Neuron (in vitro differentiated cells): ENCODE results near the gene DMRTB1.

Source experiments
- H2AFZ ChIP-seq: one replicate; pipeline ENCODE4 v1.6.1; 2013; ENCODE audit warnings: low read depth, mild to moderate bottlenecking, inconsistent platforms, low read length, moderate library complexity
- H3K27me3 ChIP-seq: one replicate; pipeline ENCODE4 v1.6.1; 2013; ENCODE audit warnings: low read length; ENCODE audit not compliant: insufficient read depth
- H3K36me3 ChIP-seq: one replicate; pipeline ENCODE4 v1.6.1; 2013; ENCODE audit warnings: low read length; ENCODE audit not compliant: insufficient read depth
- H3K4me1 ChIP-seq: one replicate; pipeline ENCODE4 v1.6.1; 2013; ENCODE audit warnings: low read length; ENCODE audit not compliant: insufficient read depth
- H3K4me3 ChIP-seq: 2 replicates; pipeline ENCODE4 v1.5.1; 2013; ENCODE audit warnings: mild to moderate bottlenecking, low read length, moderate library complexity
- H3K9me3 ChIP-seq: one replicate; pipeline ENCODE4 v1.6.1; 2013; ENCODE audit warnings: low read length

Gene DMRTB1

DNA sequence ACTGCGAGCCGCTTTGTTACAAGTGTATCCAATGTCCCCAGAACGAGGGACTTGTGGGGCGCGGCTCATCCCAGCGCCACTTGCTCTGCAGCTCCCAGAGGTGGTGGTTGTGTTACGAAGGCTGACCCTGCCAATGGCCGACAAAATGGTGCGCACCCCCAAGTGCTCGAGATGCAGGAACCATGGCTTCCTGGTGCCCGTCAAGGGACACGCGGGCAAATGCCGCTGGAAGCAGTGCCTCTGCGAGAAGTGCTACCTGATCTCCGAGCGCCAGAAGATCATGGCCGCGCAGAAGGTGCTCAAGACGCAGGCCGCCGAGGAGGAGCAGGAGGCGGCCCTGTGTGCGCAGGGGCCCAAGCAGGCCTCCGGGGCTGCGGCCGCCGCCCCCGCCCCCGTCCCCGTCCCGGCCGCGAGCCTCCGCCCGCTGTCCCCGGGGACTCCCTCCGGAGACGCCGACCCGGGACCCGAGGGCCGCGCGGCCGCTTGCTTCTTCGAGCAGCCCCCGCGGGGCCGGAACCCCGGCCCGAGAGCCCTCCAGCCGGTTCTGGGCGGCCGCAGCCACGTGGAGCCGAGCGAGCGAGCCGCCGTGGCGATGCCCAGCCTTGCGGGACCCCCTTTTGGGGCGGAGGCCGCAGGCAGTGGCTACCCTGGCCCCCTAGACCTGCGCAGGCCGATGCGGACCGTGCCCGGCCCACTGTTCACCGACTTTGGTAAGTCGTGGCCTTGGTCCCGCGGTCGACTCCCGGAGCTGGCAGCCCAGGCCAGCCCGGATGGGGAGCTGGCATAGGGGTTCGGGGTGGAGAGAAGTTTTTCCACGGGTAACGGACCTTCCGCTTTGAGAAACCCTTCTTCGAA lies at the start of gene DMRTB1:
Gene DMRTB1, plus strand, starts transcription at position 79 of the 855 bp plus-strand sequence. Its CDS starts 55 bp downstream, at position 134.
- Histone ChIP-seq H3K4me1 (no peaks in the 10 kb centered on the region), H3K36me3 (no peaks in the 10 kb centered on the region), H3K9me3 (peaks cover 3% of the 10 kb centered on the region), H3K27me3 (no peaks in the 10 kb centered on the region), H2AFZ (no peak within 1 kb of the TSS), H3K4me3 (no peak within 1 kb of the TSS)

DNA sequence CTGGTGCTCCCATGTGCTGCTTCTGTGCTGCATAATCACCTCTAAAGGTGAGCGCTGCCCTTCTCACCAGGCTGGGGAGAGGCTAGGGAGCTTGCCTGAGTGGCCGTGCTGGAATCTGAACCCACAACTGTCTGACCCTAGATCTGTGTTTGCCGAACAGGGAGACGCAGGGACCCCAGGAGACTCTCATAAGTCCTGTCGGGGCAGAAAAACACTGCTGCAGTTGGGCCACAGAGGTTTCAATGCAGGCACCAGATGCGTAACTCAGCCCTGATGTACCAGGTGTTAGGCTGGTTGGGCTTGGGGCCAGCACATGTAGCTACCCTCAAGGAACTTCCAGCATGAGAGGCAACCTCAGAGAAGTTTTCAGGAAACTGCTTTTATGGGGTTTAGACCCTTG lies 49.5 kb upstream of the DMRTB1 start:
- no peak overlapping the region for H3K4me3 ChIP-seq
- H3K27me3 ChIP-seq = peaks cover 29% of the 10 kb centered on the region
- H2AFZ ChIP-seq = no peak overlapping the region
- H3K4me1 ChIP-seq = no peaks in the 10 kb centered on the region
- no peaks in the 10 kb centered on the region for H3K9me3 ChIP-seq
- H3K36me3 ChIP-seq = no peaks in the 10 kb centered on the region

- H3K4me3 ChIP-seq = no peak overlapping the region
- no peak overlapping the region for H2AFZ ChIP-seq
- H3K27me3 ChIP-seq = peaks cover 29% of the 10 kb centered on the region
- H3K4me1 ChIP-seq = no peaks in the 10 kb centered on the region
- no peaks in the 10 kb centered on the region for H3K9me3 ChIP-seq
- no peaks in the 10 kb centered on the region for H3K36me3 ChIP-seq
Observed at GRCh38 chr1:53410100-53410541, 49.1 kb upstream of the DMRTB1 start.

DNA sequence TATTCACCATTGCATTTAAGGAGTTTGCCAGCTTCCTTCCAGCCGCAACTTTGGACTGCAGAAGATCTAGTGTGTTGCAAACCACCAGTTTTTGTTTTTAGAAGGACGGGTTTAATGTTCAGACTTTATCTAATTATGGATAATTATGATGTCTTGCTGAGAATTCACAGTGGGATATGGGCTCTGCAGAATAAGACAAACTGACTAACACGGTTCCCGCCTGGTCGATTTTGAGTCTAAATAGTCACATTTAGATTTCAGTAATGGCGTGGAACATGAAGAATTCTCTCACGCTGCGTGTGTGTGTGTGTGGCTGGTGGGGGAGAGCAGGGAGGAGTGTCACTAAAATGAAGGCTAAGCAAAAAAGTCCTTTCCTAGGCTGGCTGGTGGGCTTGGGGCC lies 48.5 kb upstream of the DMRTB1 start:
- no peaks in the 10 kb centered on the region for H3K36me3 ChIP-seq

DNA sequence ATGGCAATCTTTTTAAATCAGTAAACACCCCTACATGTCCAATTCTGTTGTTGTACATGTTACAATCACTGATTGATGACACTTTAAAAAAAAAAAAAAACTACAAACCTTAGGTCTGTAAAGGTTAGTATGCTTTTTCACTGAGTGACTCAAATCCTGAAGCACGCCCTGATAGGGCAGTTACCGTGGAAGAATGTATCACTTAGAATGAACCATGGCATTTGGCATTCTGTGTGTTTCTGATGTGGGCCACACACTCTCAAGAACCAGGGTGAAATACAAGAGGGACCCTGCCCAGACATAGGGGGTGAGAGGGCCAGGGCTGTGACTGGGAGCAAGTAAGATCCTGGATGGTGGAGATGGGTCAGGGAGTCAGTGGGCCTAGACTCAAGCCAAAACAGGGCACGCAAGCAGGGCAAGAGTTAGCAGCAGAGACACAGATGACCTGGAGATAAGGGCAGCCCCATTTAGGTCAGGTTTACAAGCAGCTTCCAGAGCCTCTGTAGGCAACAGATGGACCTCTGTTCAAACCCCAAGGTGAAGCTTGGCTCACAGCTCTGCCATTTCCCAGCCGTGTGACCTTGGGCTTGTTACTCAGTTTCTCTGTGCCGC lies 47.6 kb upstream of the DMRTB1 start:
- no peaks in the 10 kb centered on the region for H3K9me3 ChIP-seq
- H3K4me1 ChIP-seq = no peaks in the 10 kb centered on the region
- H2AFZ ChIP-seq = no peak overlapping the region
- H3K36me3 ChIP-seq = no peaks in the 10 kb centered on the region
- H3K4me3 ChIP-seq = no peak overlapping the region
- peaks cover 29% of the 10 kb centered on the region for H3K27me3 ChIP-seq

More for the DNA sequence above, 48.5 kb upstream of the DMRTB1 start:
- no peaks in the 10 kb centered on the region for H3K4me1 ChIP-seq
- H2AFZ ChIP-seq = no peak overlapping the region
- peaks cover 29% of the 10 kb centered on the region for H3K27me3 ChIP-seq
- no peaks in the 10 kb centered on the region for H3K9me3 ChIP-seq
- no peak overlapping the region for H3K4me3 ChIP-seq

DNA sequence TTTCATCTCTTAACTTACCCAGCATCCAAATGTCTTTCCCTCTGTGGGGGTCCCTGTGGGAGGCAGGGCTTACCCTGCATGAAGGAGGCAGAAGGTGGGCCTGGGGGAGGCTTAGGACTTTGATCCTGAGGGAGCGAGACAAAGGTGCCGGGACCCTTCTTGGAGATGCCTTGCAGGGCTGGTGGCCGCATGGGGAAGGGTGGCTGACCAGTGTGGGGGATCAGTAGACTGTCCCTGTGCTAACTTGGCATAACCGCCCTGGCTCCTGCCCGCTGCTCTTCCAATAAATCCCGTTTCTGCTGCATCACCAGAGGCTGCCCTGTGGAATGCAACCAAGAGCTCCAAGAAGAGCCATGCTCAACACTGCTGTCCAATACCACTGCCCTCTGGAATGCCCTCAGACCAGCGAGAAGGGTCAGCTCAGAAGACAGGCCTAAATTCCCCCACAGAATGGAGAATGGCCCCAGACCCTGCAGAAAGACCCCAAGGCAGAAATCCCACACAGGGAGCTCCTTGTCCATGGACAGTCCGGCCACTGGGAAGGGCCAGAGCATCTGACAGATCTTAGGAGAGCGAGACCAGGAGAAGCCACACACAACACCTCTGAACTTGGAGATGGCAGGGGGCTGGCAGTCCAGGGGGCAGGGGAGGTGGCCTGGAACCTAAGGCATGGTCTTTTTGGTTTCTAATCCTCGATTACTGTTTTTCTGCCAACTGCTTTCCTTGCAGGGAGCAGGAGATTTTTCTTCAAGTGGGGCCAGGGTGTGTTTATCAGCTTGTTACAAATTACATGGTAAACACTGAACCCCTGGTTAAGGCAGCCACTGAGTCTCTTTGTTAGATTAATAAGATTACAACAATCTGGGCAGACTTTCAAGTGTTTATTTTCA lies 46.7 kb upstream of the DMRTB1 start:
- Histone ChIP-seq H3K9me3 (no peaks in the 10 kb centered on the region), H3K36me3 (no peaks in the 10 kb centered on the region), H2AFZ (no peak overlapping the region), H3K4me3 (no peak overlapping the region), H3K27me3 (peaks cover 29% of the 10 kb centered on the region), H3K4me1 (peaks cover 6% of the 10 kb centered on the region)

DNA sequence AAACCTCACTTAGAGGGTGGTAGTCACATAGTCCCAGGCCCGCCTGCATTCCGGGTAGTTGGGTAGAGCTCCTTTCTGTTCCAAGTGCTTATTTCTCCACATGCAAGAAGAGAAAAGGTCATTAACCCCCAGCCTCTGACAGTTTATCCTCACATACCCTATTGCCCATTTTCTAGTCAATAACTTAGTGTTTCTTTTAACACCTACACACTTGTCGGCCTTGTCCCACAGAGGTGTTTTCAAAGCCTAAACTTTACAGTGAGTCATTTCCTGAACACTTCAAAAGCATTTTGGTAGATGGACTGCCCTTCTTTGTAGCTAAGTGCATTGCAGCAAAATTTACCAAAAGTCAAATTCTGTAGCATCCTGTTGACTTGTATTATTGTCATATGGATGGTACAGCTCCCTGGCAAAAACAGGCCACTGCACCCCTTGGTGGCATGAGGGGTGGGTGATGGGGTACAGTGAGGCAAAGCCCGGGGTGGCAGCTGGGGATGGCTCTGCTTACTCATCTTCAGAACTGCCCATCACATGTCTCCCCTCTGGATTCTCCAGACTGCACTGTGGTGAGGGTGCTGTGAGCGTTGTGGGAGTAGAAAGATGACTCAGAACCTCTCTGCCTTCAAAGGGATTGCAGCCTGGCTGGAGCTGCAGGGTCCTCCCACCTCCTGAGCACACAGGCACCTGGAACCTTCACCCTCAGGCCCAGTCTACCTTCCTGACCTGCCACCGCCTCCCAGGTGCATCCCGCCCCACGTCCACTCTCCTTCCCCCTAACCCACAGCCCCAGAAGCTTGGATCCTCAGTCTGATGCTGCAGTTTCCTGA lies 45.8 kb upstream of the DMRTB1 start:
- Histone ChIP-seq H2AFZ (no peak overlapping the region), H3K27me3 (peaks cover 33% of the 10 kb centered on the region), H3K4me1 (peaks cover 6% of the 10 kb centered on the region), H3K36me3 (no peaks in the 10 kb centered on the region), H3K9me3 (no peaks in the 10 kb centered on the region), H3K4me3 (no peak overlapping the region)

DNA sequence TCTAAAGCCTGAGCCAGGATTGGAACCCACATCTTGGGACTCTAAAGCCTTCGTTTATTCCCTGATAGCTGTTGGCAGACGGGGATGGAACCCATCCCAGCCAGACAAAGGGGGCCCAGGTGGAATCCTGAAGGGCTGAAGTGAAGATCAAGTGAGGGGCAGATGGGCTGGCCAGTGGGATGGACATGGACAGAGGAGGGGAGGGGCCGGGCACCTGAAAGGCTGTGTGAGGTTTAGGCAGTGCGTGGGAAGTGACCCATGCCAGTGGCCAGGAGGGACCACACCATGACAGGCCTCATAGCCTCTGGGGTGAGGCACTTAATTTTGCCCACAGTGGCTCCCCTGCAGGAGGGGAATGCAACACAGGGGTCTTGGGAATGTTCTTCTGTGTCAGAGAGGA lies 44.6 kb upstream of the DMRTB1 start:
- H3K9me3 ChIP-seq = no peaks in the 10 kb centered on the region
- H3K4me3 ChIP-seq = no peak overlapping the region
- H3K27me3 ChIP-seq = peaks cover 31% of the 10 kb centered on the region
- no peak overlapping the region for H2AFZ ChIP-seq
- H3K4me1 ChIP-seq = peaks cover 6% of the 10 kb centered on the region
- H3K36me3 ChIP-seq = no peaks in the 10 kb centered on the region

DNA sequence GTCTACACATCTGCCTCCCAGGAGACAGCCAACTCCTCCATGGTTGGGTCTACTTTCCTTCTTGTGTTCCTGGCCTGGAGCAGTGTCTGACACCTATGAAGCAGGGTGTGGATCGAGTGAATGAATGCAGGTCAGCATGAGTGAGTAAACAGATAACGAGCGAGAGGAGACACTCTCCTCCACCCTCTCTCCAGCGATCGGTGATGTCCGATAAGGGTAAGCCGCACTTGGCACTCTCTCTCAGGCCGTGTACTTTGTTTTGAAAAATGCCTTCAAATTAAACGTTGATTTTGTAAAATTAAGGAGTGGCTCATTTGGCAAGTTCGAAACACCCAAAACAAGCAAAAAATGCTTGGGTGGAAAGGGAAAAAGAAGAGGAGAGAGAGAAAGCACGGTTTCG lies 43.8 kb upstream of the DMRTB1 start:
- Histone ChIP-seq H3K4me3 (no peak overlapping the region), H3K9me3 (no peaks in the 10 kb centered on the region), H3K27me3 (peaks cover 23% of the 10 kb centered on the region), H3K4me1 (peaks cover 6% of the 10 kb centered on the region), H2AFZ (no peak overlapping the region), H3K36me3 (no peaks in the 10 kb centered on the region)

DNA sequence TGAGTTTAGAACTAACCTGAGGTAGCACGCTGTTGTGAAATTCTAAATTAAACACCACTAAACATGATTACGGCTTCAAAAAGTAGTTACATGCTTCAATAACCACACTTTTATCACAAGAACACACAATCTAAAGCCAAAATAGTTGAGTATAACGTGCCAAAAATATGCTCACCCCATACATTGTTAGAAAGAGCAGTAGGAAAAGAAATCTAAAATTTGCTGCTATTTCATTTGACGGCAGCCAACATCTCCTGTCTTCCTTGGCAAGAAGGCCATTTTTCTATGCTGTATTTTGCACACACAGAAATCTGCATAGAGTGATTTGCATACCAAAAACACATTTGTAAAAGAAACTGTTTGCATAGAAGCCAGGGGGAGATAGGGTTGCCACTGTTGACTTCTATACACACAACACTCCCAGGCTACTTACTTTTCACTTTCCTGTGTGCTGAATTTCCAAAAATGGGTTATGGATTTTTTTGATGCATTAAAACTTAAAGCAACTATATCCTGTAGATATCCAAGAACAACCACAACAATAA lies 42.9 kb upstream of the DMRTB1 start:
- H2AFZ ChIP-seq = no peak overlapping the region
- no peak overlapping the region for H3K4me3 ChIP-seq
- H3K27me3 ChIP-seq = peaks cover 23% of the 10 kb centered on the region
- no peaks in the 10 kb centered on the region for H3K36me3 ChIP-seq
- H3K4me1 ChIP-seq = peaks cover 6% of the 10 kb centered on the region
- no peaks in the 10 kb centered on the region for H3K9me3 ChIP-seq

DNA sequence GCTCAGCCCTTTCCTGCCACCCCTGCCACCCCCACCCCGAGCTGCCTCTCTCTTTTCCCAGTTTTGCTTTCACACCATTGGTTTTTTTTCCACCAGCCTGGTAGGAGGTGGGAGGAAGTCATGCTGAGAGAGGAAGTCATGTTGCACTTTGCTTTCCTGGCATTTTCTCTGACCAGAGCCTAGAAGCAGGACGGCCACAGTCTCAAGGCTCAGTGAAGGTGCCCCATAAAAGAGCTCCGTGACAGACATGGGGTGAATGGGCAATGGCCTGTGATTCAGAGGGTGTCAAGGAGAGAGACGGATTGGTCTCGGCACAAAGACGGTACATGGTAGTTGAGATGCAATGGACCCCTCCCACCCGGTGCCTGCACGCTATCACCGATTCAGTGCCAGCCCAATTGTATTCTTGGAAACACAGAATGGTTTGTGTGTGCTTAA lies 42.1 kb upstream of the DMRTB1 start:
- H3K4me3 ChIP-seq = no peak overlapping the region
- H3K36me3 ChIP-seq = no peaks in the 10 kb centered on the region
- H3K4me1 ChIP-seq = peaks cover 6% of the 10 kb centered on the region
- no peak overlapping the region for H2AFZ ChIP-seq
- peaks cover 17% of the 10 kb centered on the region for H3K27me3 ChIP-seq
- no peaks in the 10 kb centered on the region for H3K9me3 ChIP-seq

GRCh38 chr1:53419034-53419433 lies 40.2 kb upstream of the DMRTB1 start:
- Histone ChIP-seq H3K4me3 (no peak overlapping the region), H3K4me1 (peaks cover 6% of the 10 kb centered on the region), H2AFZ (no peak overlapping the region), H3K27me3 (peaks cover 4% of the 10 kb centered on the region), H3K9me3 (no peaks in the 10 kb centered on the region), H3K36me3 (no peaks in the 10 kb centered on the region)
